ENCODE results near the gene PARK7.

The PARK7 gene

DNA sequence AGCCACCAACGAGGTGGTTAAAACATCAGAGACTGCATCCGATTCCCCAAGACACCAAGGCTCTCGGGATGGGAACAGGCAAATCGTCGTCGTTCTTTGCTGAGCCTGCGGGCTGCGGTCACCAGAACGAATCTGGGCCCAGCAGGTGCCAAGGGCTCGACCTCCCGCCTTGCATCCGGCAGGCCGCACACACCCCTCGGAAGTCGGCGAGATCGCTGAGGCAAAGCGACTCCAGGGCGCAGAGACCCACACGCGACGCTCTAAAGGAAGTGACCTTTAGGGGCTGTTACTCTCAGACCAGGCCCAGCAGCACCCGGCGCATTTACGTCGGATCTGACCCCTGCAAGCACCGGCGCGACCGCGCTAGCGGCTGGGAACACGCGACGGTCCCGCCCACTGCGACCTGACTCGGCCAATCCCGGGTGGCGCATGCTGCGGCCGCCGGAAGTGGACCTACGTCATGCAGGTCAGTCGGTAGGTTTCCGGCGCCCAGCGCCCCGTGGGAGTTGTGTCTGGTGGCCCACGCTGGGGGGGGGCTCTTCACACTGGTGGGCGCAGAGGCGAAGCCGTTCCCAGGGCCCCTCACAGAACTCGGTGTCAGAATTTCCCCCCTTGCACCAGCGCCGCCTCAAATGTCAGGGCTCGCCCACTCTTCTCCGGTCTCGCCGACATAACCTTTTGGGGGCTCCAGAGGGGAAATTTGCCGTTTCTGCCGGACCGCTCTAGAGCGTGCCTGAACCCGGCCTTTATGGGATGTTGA is 7.5 kb upstream of the PARK7 start:
- Histone ChIP-seq H3K9ac (no peak overlapping the region; the same call in 1 of the 2 replicates), H3K27me3 (ENCODE audit: insufficient read depth, low read depth) (no peaks in the 10 kb centered on the region), H3K36me3 (ENCODE audit: insufficient read depth) (no peaks in the 10 kb centered on the region), H3K4me1 (ENCODE audit: low read depth, poor library complexity, severe bottlenecking) (no peaks in the 10 kb centered on the region), H3K79me2 (ENCODE audit: insufficient read depth, low read depth) (no peaks in the 10 kb centered on the region), H4K20me1 (ENCODE audit: insufficient read depth) (no peaks in the 10 kb centered on the region), H3K27ac (no peak overlapping the region; the same call in 1 of the 2 replicates), H2AFZ (ENCODE audit: low read depth) (peak overlapping the region; percentile 47), H3K4me2 (peak overlapping the region; percentile 54; the same call in 1 of the 2 replicates), H3K4me3 (IDR thresholded peaks at IDR 0.05; ENCODE audit: insufficient read depth, low read depth, low read length) (no peak overlapping the region)
- TF ChIP-seq, protein P1, sequence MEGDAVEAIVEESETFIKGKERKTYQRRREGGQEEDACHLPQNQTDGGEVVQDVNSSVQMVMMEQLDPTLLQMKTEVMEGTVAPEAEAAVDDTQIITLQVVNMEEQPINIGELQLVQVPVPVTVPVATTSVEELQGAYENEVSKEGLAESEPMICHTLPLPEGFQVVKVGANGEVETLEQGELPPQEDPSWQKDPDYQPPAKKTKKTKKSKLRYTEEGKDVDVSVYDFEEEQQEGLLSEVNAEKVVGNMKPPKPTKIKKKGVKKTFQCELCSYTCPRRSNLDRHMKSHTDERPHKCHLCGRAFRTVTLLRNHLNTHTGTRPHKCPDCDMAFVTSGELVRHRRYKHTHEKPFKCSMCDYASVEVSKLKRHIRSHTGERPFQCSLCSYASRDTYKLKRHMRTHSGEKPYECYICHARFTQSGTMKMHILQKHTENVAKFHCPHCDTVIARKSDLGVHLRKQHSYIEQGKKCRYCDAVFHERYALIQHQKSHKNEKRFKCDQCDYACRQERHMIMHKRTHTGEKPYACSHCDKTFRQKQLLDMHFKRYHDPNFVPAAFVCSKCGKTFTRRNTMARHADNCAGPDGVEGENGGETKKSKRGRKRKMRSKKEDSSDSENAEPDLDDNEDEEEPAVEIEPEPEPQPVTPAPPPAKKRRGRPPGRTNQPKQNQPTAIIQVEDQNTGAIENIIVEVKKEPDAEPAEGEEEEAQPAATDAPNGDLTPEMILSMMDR (conservative IDR thresholded peaks at IDR 0.05; ENCODE audit: low read depth, low read length) = no peak

DNA sequence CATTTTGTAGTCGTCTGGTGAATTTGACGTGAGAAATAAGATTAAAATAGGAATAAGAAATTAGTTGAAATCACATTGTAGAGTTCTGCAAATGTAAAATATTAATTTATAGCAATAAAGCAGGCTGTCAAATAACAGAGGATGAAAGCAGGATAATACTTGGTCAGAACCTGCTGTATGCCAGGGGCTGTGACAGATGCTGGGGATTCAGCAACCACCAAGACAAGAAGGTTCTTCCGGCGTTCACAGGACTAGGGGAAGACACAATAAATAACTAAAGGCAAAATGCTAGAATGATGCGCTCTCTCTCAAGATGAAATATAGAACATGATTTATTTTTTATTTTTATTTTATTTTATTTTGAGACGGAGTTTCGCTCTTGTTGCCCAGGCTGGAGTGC is 6.8 kb upstream of the PARK7 start:
- Histone ChIP-seq H3K4me3 (IDR thresholded peaks at IDR 0.05; ENCODE audit: insufficient read depth, low read depth, low read length) (no peak overlapping the region), H2AFZ (ENCODE audit: low read depth) (peak overlapping the region; percentile 47), H3K4me2 (peak overlapping the region; percentile 51; the same call in 1 of the 2 replicates), H3K27ac (no peak overlapping the region), H3K9ac (no peak overlapping the region; the same call in 1 of the 2 replicates), H3K36me3 (ENCODE audit: insufficient read depth) (no peaks in the 10 kb centered on the region), H3K27me3 (ENCODE audit: insufficient read depth, low read depth) (no peaks in the 10 kb centered on the region), H3K4me1 (ENCODE audit: low read depth, poor library complexity, severe bottlenecking) (no peaks in the 10 kb centered on the region), H3K79me2 (ENCODE audit: insufficient read depth, low read depth) (no peaks in the 10 kb centered on the region), H4K20me1 (ENCODE audit: insufficient read depth) (no peaks in the 10 kb centered on the region)
- TF ChIP-seq, protein P1 (conservative IDR thresholded peaks at IDR 0.05; ENCODE audit: low read depth, low read length) = no peak

DNA sequence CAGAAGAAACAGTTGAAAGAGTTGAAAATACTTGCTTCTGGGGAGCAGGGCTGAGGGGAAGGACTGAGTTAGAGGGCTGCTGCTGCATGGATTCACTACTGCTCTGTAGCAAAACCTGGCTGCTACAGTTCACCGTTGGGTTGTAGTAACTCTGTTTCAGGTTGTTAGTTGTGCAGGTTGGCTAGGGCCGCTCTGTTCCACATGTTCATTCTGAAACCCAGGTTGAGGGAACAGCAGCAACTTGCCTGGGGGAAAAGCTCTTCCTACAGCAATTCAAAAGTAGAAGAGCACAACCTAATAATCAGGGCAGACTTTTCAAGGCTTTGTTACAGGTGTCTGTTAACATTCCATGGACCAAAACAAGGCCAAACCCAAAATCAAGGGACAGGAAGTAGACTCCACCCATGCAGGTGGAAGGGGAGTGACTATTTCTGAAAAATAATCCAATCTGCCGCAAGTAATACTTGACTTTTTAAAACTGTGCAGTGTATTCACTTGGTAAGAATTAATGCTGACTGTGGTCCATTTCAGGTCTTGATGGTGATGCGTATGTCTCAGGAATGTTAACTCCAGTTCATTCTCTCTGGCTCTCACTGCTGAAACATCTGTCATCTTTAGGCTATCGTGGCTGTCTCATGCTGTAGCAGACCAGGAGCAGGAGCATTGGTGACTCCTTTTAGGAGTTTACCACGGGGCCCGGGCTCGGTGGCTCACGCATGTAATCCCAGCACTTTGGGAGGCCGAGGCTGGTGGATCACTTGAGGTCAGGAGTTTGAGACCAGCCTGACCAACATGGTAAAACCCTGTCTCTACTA is 5.1 kb upstream of the PARK7 start:
- Histone ChIP-seq H3K36me3 (ENCODE audit: insufficient read depth) (no peaks in the 10 kb centered on the region), H3K4me2 (no peak overlapping the region), H3K27ac (no peak overlapping the region), H4K20me1 (ENCODE audit: insufficient read depth) (no peaks in the 10 kb centered on the region), H3K9ac (no peak overlapping the region), H3K4me1 (ENCODE audit: low read depth, poor library complexity, severe bottlenecking) (peaks cover 7% of the 10 kb centered on the region), H2AFZ (ENCODE audit: low read depth) (no peak overlapping the region), H3K4me3 (IDR thresholded peaks at IDR 0.05; ENCODE audit: insufficient read depth, low read depth, low read length) (no peak overlapping the region), H3K27me3 (ENCODE audit: insufficient read depth, low read depth) (no peaks in the 10 kb centered on the region), H3K79me2 (ENCODE audit: insufficient read depth, low read depth) (no peaks in the 10 kb centered on the region)
- TF ChIP-seq, protein P1 (conservative IDR thresholded peaks at IDR 0.05; ENCODE audit: low read depth, low read length) = no peak

DNA sequence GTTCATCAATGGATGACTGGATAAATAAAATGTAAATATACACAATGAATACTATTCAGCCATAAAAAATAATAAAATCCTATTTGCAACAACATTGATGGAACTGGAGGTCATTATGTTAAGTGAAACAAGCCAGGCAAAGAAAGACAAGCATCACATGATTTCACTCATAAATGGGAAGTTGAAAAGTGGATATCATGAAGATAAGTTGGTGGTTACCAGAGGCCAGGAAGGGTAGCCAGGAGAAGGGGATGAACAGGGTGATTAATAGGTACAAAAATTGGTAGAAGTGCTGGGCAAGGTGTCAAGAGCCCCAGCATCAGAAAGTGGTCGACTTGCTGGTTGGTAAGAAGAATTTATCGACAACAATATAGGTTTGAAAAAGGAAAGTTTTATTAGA is 1.3 kb upstream of the PARK7 start:
- no peak overlapping the region for H3K4me3 ChIP-seq (IDR thresholded peaks at IDR 0.05; ENCODE audit: insufficient read depth, low read depth, low read length)
- no peaks in the 10 kb centered on the region for H4K20me1 ChIP-seq (ENCODE audit: insufficient read depth)
- TF ChIP-seq, protein P1 (conservative IDR thresholded peaks at IDR 0.05; ENCODE audit: low read depth, low read length) = no peak
- peak overlapping the region; percentile 61 for H3K4me2 ChIP-seq
- no peaks in the 10 kb centered on the region for H3K27me3 ChIP-seq (ENCODE audit: insufficient read depth, low read depth)
- no peak overlapping the region for H3K9ac ChIP-seq
- H3K36me3 ChIP-seq (ENCODE audit: insufficient read depth) = peaks cover 6% of the 10 kb centered on the region; the same call in 1 of the 2 replicates
- peaks cover 28% of the 10 kb centered on the region for H3K79me2 ChIP-seq (ENCODE audit: insufficient read depth, low read depth)
- H2AFZ ChIP-seq (ENCODE audit: low read depth) = 0 out of 2 replicates have a peak overlapping the region, but pooled peaks have one; percentile 80
- no peak overlapping the region for H3K27ac ChIP-seq
- H3K4me1 ChIP-seq (ENCODE audit: low read depth, poor library complexity, severe bottlenecking) = peaks cover 24% of the 10 kb centered on the region

All from KMS-11 (cell line).